NCI-H2227 treated with DMSO at 0.1 percent for 48 hours (cell line): Measurements from ENCODE around the gene ALG12.

Source experiments
- DNase-seq: peaks from one replicate; lab custom pipeline; 2025; lab: John Stamatoyannopoulos, UW

The ALG12 gene

DNA sequence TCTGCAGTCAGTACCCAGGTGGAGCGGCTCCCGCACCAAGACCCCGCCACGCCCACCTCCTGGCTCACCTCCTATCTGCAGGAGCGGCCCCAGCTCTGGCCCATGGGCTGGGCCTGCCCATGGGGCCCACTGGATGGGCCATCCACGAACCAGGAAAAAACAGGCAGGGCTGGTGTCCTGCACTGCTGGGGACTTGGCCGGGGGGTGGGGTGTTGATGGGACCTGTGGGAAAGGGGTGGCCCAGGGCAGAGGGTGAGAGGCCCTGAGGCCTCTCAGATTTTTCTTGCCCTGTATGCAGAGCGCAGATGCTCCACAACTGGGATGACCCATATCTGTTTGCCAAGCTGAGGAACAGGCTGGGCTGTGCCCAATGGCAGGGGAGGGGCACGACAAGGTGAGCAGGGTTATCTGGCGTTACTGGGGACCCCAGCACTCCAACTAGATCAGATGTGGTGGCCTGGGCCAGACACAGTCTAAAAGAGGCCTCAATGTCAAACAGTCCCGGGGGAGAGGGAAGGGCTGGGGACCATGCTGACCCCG, 39.7 kb upstream of the ALG12 start:
- no peak for DNase-seq

DNA sequence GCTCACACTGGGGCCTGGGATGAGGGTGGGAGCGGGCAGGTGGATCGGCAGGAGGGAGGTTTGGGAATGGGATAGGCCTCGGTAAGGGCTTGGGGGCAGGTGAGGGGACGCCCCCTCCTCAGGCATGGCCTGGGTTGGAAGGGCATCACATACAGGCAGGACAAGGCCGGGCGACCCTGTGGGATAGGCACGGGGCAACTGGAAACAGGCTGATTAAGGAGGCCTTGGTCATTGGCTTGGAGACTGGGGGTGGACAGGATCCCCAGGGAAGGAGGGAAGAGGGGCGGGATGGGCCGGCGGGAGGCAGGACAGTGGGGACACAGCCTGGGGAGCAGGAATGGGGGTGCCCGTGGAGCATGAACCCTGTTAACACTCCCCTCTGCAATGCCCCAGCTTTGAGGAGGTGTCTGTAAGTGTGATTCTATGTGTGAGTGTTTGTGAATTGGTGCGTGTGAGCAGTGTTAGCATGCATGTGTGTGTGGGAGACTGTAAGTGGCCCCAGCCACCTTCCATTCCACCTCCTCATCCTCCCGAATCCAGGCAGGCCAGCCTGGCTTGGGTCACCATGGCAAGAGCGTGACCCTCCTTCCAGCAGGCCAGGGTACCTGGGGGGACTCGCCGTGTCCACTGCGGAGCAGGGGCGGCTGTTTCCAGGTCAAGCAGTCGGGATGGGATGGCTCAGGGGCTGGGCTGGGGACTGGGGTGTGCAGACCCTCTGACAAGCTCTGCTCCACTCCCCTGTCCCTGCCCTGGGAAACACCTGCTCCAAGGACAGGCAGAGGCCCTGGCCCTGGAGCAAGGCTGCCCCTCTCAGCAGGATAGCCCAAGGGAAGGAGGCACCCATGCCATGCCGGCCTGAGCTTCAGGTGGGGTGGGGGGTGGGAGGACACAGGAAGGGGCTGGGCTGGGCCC, 38.9 kb upstream of the ALG12 start:
- no peak for DNase-seq

DNA sequence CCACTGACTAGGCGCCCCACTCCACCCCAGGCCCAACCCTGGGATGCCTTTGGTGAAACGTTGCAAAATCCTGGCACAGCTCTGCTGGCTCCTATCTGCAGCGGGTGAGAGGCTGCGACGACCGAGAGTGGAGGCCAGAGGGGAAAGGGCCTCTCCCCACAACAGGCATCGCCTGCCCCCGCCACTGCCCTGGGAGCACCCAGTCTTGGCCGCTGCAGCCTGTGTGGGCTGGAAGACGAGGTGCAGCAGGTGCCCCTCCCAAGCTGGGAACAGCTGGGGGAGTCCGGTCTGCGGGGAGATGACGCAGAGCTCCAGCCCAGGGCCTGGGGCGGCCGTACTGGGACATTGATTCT, 38.2 kb upstream of the ALG12 start:
- DNase-seq = no peak

DNA sequence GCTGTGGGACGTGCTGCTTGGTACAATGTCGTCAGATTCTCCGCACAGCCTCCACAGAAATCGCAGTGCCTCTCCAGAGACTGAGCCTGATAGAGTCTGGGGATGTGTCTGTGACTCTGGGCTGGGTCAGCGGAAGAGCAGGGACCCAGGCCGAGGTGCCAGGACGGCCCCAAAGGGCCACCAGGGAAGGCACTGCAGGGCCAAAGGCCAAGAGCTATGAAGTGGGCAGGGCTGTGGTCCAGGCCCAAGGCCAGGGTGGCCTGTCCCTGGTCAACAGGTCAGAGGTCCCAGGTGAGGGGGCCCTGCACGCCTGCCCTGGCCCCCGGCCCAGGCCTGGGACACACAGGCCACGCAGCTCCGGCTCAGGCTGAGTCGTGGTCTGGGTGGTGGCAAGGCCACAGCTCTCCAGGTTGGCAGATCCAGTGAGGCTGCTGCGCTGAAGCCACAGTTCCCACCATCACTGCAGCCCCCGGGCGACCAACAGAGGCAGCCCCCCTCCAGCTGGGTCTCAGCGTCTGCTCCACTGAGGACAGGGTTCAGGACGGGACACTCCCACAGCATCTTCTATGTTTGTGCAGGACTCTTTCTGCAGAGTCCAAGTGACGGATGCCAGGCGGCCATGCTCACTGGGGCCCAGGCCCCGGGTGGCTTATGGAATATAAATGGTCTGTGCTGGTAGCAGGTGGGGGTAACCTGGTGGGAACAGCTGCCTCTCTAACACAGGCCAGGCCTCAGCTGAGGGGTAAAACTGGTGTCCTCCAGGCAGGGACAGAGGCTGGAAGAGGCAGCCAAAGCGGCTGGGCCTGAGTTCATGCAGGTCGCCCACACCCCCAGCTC, 37.6 kb upstream of the ALG12 start:
- no peak for DNase-seq

DNA sequence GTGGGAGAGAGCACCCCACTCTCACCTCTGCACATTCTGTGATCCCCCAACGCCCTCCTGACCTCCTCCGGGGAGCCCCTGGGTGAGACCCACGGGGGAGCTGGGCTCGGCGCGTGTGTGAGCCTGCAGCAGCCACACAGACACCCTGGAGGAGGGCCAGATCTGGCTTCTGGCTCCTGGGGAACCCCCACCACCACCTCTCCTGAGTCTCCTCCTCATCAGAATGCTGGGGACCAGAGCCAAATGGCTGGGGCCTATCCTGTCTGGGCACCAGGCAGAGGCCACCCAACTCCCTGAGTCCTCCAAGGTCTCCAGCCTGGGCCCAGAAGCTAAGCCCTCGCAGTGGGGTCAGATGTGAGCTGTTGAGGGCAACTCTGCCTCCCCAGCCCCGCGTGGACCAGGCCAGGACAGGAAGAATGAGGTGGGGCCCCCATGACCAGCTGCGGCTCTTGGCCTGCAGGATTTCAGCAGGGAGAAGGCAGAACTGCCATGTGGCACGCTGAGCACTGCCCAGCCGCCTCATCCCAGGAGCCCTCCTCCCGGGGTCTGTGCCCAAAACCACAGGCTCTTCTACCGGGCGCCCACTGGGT, 36.8 kb upstream of the ALG12 start:
- DNase-seq = no peak

DNA sequence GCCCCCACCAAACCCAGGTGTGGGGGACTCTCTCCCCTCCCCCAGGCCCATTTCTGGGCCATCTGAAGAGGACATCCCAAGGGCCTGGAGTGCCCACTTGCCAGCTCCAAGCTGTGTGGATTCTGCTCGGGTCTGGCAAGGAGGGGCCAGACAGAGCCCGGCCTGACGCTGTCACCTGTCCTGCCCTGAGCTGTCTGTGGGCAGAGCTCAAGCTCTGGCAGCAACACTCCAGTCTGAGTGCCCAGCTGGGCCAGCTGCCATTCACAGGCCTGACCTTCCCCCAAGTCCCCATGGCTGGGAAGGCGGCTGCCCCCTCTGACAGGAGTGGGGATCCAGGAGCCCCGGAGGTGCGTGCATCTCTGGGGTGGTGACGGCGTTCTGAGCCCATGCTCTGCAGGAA, 36.1 kb upstream of the ALG12 start:
- DNase-seq = no peak

DNA sequence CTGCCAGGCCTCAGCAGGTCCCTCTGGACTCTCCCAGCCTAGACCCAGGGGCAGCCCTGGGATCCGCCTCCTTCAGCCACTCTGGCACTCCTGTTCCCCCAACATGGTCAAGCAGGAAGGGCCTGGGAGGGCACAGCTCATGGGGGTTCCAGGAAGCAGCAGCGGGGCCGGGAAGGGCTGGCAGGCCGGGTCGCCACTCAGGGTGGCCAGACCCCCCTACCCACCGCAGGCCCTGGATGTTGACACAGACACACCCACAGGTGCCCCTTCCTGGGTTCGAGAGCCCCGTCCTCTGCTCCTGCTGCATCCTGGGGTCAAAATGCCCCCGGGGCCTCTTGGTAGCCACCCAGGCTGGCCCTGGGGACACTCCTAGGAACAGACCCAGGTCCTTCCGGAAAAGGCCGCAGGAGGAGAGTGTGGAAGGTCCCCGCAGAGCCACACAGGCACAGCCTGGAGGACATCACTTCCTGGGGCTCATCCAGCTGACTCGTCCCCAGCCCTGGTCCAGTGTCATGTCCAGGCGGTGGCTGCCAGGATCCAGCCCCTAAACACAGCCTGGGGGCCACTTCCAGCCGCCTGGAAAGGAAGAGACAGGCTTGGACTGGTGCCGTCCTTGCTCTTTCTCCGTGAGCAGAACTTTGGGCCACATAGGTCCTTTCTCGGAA, 35.6 kb upstream of the ALG12 start:
- DNase-seq = no peak

DNA sequence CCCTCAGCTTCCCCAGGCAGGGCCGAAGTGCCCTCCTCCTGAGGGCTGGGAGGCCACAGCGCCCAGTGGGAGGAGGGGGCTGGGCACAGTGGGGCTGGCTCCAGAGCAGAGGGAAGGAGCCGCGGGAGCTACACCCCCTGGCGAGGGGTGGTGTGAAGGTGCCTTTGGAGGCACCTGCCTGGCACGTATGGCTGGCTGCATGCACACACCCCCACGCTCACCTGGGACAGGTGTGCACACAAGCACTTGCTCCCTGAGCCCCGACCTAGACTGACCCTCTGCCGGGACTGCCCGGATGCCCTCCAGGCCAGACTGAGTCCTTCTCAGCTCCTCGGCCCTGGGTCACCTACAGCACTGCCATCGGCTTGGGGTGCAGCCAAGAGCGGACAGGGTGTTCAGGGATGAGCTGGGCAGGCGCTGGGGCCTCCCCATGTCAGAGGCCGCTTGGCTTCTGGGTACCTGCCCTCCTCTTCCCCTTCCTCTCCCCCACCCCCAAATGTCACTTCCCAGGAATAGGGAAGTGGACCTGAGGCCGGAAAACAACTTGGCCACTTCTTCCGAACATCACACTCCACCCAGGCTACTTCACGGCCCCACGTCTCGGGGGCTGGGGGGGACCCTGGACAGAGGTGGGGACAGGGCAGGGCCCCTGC, 34.9 kb upstream of the ALG12 start:
- no peak for DNase-seq

DNA sequence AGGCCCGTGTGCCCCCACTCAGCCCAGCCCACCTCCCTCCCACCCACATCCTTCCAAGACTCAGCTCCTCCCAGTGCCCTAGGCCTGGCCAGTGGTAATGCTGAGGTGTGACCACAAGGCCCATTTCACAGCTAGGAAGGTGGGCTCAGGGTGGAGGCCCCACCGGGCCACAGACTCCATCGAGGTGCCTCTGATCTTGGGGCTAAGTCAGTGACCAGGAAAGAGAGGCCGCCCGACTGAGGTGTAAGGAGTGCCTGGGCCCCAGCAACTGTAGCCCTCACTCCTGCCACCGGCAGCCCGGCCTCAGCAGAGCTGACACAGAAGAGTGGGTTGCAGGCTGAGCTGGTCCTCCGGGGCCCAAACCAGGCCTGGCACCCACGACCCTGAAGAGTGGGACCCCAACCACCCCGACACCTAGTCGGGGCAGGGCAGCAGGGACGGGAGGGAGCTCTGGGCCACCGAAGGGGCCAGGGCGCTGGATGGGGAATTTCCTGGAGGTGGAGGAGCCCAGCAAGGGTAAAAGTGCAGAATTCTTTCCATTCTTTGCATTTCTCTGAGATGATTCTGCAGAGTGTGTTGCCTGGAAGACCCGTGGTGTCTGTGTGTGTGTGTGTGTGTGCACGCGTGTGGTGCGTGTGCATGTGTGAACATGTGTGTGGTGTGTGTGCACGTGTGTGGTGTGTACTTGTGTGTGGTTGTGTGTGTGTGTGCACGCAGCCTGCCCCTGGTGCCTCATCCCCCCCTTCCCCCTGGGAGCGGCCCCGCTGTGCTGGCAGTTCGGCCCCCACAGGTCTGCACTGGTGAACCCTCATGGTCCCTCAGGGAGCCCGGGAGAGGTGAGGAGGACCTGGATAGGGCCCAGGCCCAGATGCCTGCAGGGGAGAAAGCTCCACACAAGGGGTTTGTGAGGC, 34.0 kb upstream of the ALG12 start:
- DNase-seq = no peak

DNA sequence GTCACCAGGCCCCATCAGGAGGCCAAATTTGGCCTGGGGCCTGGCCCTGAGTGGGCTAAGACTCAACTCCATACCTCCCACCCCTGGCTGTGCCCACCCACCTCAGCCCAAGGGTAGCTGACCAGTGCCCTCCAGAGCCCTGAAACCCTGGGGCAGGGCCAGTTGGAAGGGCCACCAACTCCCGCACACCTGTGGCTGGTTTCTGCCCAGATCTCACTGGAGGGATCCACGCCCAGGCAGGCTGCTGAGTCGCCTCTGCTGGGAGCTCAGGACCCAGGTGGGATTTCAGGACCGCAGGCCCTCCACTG, 33.4 kb upstream of the ALG12 start:
- DNase-seq = no peak

DNA sequence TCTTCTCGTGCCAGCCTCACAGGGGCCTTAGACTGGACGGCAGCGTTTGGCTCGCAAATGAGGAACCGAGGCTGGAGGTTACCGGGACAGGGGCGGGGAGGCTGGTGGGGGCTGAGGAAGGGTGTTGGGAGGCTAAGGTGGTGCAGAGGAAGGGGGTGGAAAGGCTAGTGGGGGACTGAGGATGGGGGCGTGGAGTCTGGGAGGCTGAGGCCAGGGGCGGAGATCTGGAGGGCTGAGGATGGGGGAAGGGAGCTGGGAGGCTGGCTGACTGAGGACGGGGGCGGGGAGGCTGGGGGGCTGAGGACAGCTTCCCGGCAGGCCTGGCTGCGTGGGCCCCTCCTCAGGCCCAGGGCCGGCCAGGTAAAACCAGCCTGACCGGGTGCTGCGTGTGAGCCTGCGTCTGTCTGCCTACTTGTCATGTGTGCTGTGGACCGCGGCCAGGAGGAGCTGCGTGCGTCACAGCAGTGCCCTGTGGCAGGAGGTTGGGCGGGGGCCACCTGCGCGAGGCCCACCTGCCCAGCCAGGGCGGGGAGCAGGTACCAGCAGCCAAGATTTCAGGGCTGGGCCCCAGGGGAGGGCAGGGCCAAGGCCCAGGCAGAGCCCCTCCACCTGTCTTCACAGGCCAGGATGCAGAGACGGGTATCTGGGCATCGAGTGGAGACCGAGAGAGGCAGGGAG, 32.9 kb upstream of the ALG12 start:
- no peak for DNase-seq

DNA sequence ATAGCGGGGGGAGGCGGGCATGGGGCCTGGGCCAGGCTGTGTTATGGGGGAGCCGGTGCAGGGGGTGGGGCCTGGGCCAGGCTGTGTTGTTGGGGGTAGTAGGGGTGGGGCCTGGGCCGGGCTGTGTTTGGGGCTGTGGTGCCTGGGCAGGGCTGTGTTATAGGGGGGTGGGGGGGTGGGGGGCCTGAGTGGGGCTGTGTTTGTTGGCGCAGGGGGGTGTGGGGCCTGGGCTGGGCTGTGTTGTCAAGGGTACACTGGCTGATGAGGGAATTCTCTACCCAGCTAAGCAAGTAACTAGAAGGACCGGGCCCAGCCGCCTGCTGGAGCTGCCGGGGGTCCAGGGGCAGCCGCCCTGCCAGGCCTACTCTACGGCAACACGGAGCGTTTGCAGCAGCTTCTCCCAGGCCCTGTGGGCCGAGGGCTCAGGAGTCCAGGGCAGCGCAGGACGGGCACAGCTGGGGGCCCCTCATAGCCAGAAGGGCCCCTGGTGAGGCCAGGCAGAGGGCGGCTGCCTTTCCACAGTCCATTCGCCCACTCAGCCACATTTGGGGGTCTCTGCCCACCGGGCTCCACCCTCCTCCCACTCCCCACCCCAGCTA, 32.3 kb upstream of the ALG12 start:
- DNase-seq = no peak

DNA sequence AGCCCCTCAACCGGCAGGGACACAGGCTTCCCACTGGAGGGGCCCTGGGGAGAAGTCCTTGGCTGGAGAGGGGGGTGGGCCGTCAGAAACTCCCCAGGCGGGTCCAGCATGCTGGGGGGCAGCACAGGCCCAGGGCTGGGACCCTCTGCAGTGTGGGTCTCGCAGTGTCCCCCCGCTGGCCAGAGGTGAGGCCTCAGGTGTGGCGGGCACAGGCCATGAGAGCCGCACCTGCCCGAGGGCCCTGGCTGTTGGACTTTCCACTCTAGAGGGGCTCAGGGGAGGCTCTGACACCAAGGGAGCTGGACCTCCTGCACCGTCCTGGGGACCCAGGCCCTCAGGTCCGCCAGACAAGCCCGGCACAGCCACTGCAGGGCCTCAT, 31.7 kb upstream of the ALG12 start:
- no peak for DNase-seq

DNA sequence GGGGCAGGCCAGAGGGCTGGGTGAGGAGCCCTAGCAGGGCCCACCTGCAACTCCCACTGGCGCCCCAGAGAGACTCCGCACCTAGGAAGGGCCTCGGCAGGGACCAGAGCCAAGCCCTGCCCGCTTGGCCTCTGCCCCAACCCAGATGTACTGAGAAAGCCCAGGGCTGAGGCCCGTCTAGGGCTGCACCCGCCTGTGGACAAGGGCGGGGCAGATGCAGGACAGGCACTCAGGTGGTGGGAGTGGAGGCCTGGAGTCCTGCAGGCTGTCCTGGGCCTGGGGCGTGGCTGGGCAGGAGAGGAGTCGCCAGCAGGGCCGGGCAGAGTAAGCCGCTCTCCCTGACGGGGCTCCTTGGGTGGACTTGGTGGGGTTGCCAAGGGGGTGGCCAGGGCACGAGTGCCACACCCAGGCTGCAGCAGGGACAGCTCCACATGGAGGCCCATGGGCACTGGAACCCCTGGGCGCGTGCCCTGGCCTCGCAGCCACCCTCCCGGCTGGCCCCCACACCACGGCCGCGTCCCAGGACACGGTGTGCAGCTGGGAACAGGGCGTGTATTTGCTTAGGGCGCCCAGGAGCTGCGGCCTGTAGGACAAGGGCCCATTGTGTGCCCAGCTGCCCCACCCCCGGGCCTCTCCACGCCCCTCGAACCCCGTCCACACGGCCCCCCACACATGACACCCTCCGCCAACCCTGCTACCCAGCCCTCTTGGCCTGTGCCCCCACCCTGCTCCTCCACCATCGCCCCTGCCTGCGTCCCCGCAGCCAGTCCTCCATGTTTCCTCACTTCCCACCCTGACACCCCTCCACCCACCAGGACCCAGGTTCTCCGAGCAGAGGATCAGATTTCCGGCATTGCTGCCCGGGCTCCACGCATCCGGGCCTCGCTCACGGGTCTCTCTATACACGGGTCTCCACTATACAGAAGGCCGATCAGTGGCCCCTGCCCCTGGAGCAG, 31.0 kb upstream of the ALG12 start:
- DNase-seq = no peak

DNA sequence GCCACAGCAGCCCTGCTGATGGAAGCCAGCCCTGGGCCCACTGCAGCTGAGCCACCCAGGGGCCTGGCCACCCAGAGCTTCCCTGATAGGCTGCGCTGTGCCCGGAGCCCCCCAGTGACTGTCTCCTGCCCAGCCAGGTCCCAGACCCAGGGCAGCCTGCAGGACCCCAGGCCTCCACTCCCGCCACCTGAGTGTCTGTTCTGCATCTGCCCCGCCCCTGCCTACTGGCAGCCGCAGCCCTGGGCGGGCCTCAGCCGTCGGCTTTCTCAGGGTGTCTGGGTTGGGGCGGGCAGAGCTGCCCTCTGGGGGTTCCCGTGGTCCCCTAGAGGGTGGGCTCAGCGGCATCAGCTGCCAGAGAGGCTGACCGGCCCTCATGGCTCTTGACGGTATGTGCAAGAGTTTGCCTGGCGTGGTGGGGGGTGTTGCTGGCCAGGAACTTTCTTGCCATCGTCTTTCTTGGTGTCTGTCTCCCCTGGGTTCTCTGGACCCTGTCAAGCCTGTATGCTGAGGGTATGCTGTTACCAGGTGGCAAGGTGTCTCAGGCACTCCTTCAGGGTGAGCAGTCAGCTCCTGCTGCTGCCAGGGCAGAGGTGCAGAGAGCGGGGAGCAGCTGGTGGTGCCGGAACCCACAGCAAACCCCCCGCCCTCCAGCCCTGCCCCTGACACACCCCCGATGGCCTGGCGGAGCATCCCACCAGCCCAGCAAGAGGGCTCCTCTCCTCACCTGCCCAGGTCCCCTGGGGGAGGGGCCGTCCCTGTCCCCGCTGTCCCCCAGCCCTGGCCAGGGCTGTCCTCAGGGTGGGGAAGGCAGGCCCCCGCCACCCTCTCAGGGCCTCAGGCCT, 30.1 kb upstream of the ALG12 start:
- DNase-seq = no peak

DNA sequence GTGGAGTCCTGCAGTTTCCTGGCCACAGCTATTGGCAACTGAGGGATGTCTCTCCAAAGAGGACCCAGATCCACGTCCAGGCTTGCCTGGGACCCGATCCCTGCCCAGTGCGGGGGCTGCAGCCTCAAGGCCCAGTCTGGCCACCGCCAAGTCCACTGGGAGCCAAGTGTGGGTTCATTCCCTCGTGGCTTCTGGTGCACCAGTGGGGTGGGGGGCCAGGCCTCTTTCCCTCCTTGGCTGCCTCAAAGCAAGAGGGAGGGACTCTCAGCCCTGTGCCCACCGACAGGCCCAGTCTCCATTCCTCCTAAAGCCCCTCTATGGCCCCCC, 29.0 kb upstream of the ALG12 start:
- no peak for DNase-seq

DNA sequence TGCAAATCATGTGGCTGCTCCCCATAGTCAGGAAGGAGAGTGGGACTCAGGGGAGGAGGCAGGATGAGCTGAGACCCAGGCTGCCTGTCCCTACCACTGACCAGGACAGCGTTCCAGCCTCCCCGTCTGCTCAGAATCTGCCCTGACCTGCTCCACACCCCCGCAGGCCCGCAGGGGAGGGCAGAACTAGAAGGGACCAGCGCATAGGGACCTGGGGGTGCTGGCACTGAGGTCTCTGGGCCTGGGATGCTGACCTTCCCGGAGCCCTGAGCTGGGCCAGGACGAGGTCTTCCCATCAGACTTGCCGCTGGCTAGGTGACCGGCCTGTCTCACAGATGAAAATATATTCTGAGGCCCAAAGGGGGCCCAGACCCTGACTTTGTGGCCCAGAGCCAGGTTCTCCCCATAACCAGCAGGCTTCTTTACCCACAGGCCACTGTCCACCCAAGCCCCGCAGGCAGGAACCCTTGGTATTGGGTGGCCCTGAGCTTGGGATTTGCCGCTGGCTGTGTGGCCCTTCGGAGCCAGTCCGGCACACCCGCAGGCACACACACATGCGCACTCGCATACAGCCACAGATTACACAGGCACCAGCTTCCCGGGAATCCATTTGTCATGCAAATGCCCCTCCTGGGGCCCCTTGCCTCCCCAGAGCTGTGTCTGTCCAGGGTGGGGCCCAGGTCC, 28.5 kb upstream of the ALG12 start:
- no peak for DNase-seq
